Lung (tissue), 12 donors: ENCODE measurements around the gene KRTCAP2. TPM values are rescaled to one million over a fixed set of nuclear protein-coding genes. Genes with fewer than 3 reads are reported as not detected.
"Not testable (repeated sequence)": the region's sequence is repeated elsewhere in the genome, so short reads cannot be mapped to it uniquely, and the experiment has no call there.

Source experiments
- ATAC-seq: fragments of 200-7000 bp; cut with Tn5 transposase; one replicate; pipeline ENCODE4 v1.9.1; 2020; ENCODE audit warnings: moderate number of reproducible peaks; ENCODE audit not compliant: insufficient read depth, low FRiP score
- DNase-seq, 3 donors: peaks; one replicate each; pipeline ENCODE4 v3.0.0-alpha.2; 2013 to 2017
- H3K27ac ChIP-seq, 2 donors: one replicate each; pipeline ENCODE4 v1.5.1; 2013; ENCODE audit warnings: mild to moderate bottlenecking in 2 of 2, moderate library complexity in 2 of 2, control low read depth in 1 of 2, inconsistent platforms in 1 of 2, low read depth in 1 of 2, low read length in 1 of 2
- H3K27me3 ChIP-seq, 3 donors: one replicate each; pipeline ENCODE4 v1.5.1; 2013; ENCODE audit warnings: low read length in 2 of 3; ENCODE audit not compliant: control insufficient read depth in 3 of 3, insufficient read depth in 3 of 3
- H3K36me3 ChIP-seq, 4 donors: one replicate each; pipeline ENCODE4 v1.5.1; 2013; ENCODE audit warnings: low read length in 4 of 4, mild to moderate bottlenecking in 1 of 4, moderate library complexity in 1 of 4; ENCODE audit not compliant: control insufficient read depth in 4 of 4, insufficient read depth in 4 of 4
- H3K4me1 ChIP-seq, 5 donors: one replicate each; pipeline ENCODE4 v1.5.1; 2013; ENCODE audit warnings: low read length in 5 of 5, mild to moderate bottlenecking in 2 of 5, moderate library complexity in 1 of 5; ENCODE audit not compliant: control insufficient read depth in 5 of 5, insufficient read depth in 5 of 5
- H3K4me3 ChIP-seq: one replicate; pipeline ENCODE4 v1.5.1; 2013; ENCODE audit warnings: mild to moderate bottlenecking, control low read depth, moderate library complexity
- H3K9ac ChIP-seq, 2 donors: one replicate each; pipeline ENCODE4 v1.5.1; 2013; ENCODE audit warnings: low read length in 2 of 2, control low read depth in 1 of 2; ENCODE audit not compliant: insufficient read depth in 1 of 2
- H3K9me3 ChIP-seq, 4 donors: one replicate each; pipeline ENCODE4 v1.5.1; 2013; ENCODE audit warnings: low read length in 3 of 4, mild to moderate bottlenecking in 1 of 4, moderate library complexity in 1 of 4; ENCODE audit not compliant: control insufficient read depth in 4 of 4, insufficient read depth in 3 of 4
- CTCF ChIP-seq: IDR thresholded peaks from 2 replicates; pipeline ENCODE4 v1.5.1; 2012; ENCODE audit warnings: mild to moderate bottlenecking; ENCODE audit errors: control extremely low read depth, extremely low read depth
- WGBS, 2 donors: extraction: QIAGEN DNeasy Blood & Tissue Kit; methylation state at CpG; one replicate each; pipeline ENCODE4 v1.1.7; 2013; 5-methylcytosine and 5-hydroxymethylcytosine counted together
- polyA plus RNA-seq, 2 donors: library from polyadenylated mRNA; stranded (reverse); fragments of 200-250 nt; gene quantifications; one replicate each; pipeline ENCODE4 v1.2.1, GENCODE V29; 2013
- total RNA-seq, 2 donors: library from RNA; depleted of rRNA in 1 of 2; stranded (reverse); fragments of >200 nt in 1 of 2; gene quantifications; one replicate each; pipeline ENCODE4 v1.2.1, GENCODE V29; 2014 to 2021
- donor health status: control.
- donor health status: control.
- donor health status: Bipolar disorder and iron deficiency.
- donor health status: healthy.
- donor health status: DM: yes; HTN: yes; CAD: no.

KRTCAP2 gene
- total and polyA plus RNA-seq, 4 donors, result 58.2 to 592 (median 190) TPM

DNA sequence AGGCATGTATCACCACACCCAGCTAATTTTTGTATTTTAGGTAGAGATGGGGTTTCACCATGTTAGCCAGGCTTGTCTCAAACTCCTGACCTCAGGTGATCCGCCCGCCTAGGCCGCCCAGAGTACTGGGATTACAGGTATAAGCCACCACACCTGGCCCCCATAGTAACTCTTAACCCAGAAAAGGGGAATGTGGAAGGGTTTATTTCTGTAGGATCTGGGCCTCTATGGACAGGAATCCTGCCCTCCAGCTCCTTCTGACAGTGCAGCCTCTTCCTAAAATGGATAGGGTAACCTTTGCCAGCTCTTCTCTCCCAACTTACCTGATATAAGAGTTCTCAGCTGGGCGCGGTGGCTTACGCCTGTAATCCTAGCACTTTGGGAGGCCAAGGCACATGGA lies 10.5 kb downstream of the KRTCAP2 start:
- ATAC-seq, H3K9ac ChIP-seq, H3K9me3 ChIP-seq, H3K27ac ChIP-seq, H3K27me3 ChIP-seq, DNase-seq, H3K4me3 ChIP-seq, H3K36me3 ChIP-seq: not testable (repeated sequence)
- WGBS, 2 donors, result 98% methylated on average over 6 of the region's 6 CpGs
- H3K4me1 ChIP-seq, result peaks cover 0 to 16% (median 0%) of the 10 kb centered on the region in 5 donors

DNA sequence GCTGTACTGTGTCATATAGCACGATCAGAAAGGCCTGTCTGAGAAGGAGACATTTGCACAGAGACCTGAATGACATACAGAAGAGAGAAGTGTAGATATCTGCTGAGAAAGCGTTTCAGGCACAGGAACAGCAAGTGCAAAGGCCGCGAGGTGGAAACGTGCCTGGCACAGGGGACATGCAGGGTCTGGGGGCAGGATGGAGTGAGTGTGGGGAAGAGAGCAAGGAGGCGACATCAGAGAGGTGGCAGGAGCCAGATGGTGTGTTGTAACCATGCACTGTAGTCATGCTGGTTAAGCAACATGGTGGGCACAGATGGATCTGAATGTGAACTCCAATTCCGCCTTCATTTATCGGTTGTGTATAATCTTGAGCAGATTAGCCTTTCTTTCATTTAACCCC lies 13.0 kb downstream of the KRTCAP2 start:
- DNase-seq, result no peak
- H3K27me3 ChIP-seq, result no peaks in the 10 kb centered on the region
- no peak for ATAC-seq
- H3K4me3 ChIP-seq, result no peak overlapping the region
- no peaks in the 10 kb centered on the region for H3K9me3 ChIP-seq
- no peak overlapping the region for H3K27ac ChIP-seq
- no peaks in the 10 kb centered on the region for H3K4me1 ChIP-seq
- 61 to 80% methylated on average over 8 of the region's 8 CpGs for WGBS, 2 donors
- TF ChIP-seq CTCF, result no peak
- no peaks in the 10 kb centered on the region for H3K36me3 ChIP-seq
- H3K9ac ChIP-seq, result no peak overlapping the region

- WGBS, 2 donors, result 86 to 90% methylated on average over 1 of the region's 1 CpG
- no peak for ATAC-seq
- no peak for DNase-seq
Observed at GRCh38 chr1:155158991-155159390, 14.1 kb downstream of the KRTCAP2 start.

GRCh38 chr1:155155996-155156643 lies 17.0 kb downstream of the KRTCAP2 start:
- ATAC-seq, H3K4me3 ChIP-seq, H3K9me3 ChIP-seq, DNase-seq, H3K36me3 ChIP-seq, H3K27me3 ChIP-seq, H3K4me1 ChIP-seq, H3K27ac ChIP-seq, H3K9ac ChIP-seq: not testable (repeated sequence)
- 70 to 84% methylated on average over 3 of the region's 3 CpGs for WGBS, 2 donors

More at GRCh38 chr1:155158991-155159390, 14.1 kb downstream of the KRTCAP2 start:
- TF ChIP-seq CTCF, result no peak
- Histone ChIP-seq H3K27ac (no peak overlapping the region), H3K4me1 (no peaks in the 10 kb centered on the region), H3K36me3 (no peaks in the 10 kb centered on the region), H3K9me3 (no peaks in the 10 kb centered on the region), H3K27me3 (no peaks in the 10 kb centered on the region), H3K9ac (no peak overlapping the region), H3K4me3 (no peak overlapping the region)
